ENCODE data around the gene C1orf21.

Gene C1orf21

DNA sequence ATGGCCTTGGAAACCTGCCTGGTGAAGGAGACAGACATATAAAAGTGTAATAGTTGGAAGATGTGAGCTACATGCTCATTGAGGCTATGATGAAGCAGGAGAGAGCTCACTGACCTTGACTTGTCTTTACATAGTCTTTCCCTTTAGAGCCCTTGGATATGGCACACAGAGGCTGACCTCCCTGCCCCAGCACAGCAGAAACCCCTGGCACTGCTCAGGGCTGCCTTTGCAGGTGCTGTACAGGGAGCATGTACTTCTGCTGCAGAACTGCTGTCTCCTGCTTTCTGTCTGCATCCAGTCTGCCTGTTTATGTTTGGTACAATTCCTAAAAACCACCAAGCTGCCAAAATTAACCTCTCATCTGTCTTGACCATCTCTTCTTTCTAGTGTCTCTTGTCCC, 80.5 kb downstream of the C1orf21 start:
- FAIRE-seq: no peak
- no peak for DNase-seq (ENCODE audit: insufficient read length, low spot score)
- TF ChIP-seq SPI1 (IDR thresholded peaks at IDR 0.05; ENCODE audit: low read depth, low read length) (no peak), PAX5 (IDR thresholded peaks at IDR 0.05; ENCODE audit: insufficient read depth, low read length, severe bottlenecking) (no peak), TAF1 (IDR thresholded peaks at IDR 0.05; ENCODE audit: low read depth, low read length) (no peak), POLR2A (IDR thresholded peaks at IDR 0.05; ENCODE audit: low read depth, low read length) (no peak), POU2F2 (IDR thresholded peaks at IDR 0.05; ENCODE audit: low read depth, low read length) (no peak), POLR2AphosphoS5 (IDR thresholded peaks at IDR 0.05; ENCODE audit: low read depth, low read length) (no peak)

DNA sequence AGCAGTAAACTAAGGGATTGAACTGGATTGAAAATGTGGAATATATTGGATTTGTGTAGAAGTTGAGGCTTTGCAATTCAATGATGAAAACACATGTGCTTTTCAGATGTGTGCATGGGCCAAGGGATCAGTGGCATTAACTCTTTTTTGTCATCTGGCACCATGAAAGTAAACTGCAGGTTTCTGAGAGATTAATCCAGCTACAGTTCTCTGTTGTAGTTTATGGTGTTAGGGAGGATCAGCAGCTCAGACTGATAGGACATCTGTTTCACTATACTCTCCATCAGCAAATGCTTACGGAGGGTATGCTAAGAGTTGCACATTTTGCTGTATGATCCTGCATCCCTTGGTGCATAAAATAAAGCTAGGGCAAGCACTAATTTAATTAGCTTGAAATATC, 82.6 kb downstream of the C1orf21 start:
- no peak for DNase-seq (ENCODE audit: insufficient read length, low spot score)
- TF ChIP-seq TAF1 (IDR thresholded peaks at IDR 0.05; ENCODE audit: low read depth, low read length) (no peak), SPI1 (IDR thresholded peaks at IDR 0.05; ENCODE audit: low read depth, low read length) (no peak), POLR2AphosphoS5 (IDR thresholded peaks at IDR 0.05; ENCODE audit: low read depth, low read length) (no peak), POLR2A (IDR thresholded peaks at IDR 0.05; ENCODE audit: low read depth, low read length) (no peak), POU2F2 (IDR thresholded peaks at IDR 0.05; ENCODE audit: low read depth, low read length) (no peak), PAX5 (IDR thresholded peaks at IDR 0.05; ENCODE audit: insufficient read depth, low read length, severe bottlenecking) (no peak)
- no peak for FAIRE-seq

DNA sequence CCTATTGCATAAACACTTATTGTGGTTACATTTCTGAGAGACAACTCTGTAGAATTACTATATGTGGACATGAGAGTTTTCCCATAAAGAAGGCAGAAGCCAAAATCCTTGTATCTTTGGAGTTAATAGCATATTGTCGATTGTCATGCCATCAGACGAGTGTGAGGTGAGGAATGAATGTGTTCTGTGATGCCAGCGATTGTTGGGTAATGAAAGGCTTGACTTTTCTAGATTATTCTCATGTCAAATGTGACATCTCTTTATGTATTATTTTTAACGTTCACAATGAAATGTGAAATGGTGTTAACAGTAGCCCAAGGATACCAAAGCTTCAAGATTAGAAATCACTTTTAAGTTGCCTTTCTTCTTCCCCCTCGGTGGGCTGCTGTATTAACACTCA, 84.9 kb downstream of the C1orf21 start:
- no peak for TF ChIP-seq PAX5 (IDR thresholded peaks at IDR 0.05; ENCODE audit: insufficient read depth, low read length, severe bottlenecking)
- no peak for TF ChIP-seq POLR2AphosphoS5 (IDR thresholded peaks at IDR 0.05; ENCODE audit: low read depth, low read length)
- no peak for TF ChIP-seq POU2F2 (IDR thresholded peaks at IDR 0.05; ENCODE audit: low read depth, low read length)
- no peak for TF ChIP-seq POLR2A (IDR thresholded peaks at IDR 0.05; ENCODE audit: low read depth, low read length)
- TF ChIP-seq SPI1 (IDR thresholded peaks at IDR 0.05; ENCODE audit: low read depth, low read length): no peak
- TF ChIP-seq TAF1 (IDR thresholded peaks at IDR 0.05; ENCODE audit: low read depth, low read length): no peak
- FAIRE-seq (no peak), DNase-seq (ENCODE audit: insufficient read length, low spot score) (no peak)

DNA sequence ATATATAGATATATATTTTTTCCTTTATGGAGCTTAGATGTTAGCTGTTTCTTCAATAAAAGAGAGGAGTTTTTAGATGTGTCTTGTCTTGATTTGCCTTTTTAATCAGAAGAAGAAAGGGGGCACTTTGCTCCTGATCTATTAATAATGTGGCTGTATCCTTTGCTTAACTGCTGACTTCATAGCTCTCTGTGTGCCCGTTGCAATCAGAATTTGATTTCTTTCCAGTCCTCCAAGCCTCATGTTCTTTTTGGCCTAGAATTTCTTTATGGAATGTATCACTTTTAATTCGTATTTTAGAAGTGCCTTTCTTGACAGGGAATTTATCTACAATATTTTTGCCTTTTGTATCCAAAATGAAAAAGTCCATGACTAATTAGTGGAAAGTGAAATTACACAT, 85.3 kb downstream of the C1orf21 start:
- no peak for DNase-seq (ENCODE audit: insufficient read length, low spot score)
- no peak for FAIRE-seq
- no peak for TF ChIP-seq POLR2AphosphoS5 (IDR thresholded peaks at IDR 0.05; ENCODE audit: low read depth, low read length)
- no peak for TF ChIP-seq POU2F2 (IDR thresholded peaks at IDR 0.05; ENCODE audit: low read depth, low read length)
- TF ChIP-seq PAX5 (IDR thresholded peaks at IDR 0.05; ENCODE audit: insufficient read depth, low read length, severe bottlenecking): no peak
- no peak for TF ChIP-seq POLR2A (IDR thresholded peaks at IDR 0.05; ENCODE audit: low read depth, low read length)
- no peak for TF ChIP-seq SPI1 (IDR thresholded peaks at IDR 0.05; ENCODE audit: low read depth, low read length)
- TF ChIP-seq TAF1 (IDR thresholded peaks at IDR 0.05; ENCODE audit: low read depth, low read length): no peak

DNA sequence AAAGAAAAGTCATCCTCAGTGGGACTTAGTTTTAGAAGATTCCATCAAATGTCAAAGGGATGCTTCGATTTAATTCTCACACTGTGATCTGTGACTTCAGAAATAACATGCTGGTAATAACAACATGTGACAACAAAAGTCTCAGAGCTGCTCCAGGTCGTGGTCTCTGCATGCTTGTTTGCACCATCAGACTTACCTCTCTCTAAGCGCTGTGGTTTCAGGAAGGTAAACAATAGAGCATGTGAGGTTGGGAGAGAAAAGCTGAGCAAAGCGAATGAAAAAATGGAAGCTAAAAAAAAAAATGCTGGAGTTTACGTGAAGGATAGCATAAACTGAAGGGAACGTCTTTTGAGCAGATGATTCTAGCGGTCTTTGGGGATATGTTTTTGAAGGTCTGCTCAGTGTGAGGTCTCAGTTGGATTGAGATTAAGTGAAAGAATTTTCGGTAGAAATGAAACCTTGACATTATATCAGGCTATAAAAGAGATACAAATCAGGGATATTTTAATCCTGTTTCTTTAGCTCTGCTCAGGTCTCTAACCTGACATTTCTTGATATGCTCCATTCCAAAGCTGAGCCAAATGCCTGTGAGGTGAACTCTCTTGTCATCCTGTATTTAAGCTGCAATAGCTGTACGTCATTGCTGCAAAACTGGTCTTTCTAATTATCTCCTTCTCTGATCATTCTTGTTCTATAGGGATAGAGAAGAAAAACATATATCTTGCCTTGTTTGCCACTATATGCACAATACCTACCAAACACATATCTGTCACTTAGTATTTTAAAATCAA, 86.5 kb downstream of the C1orf21 start:
- TF ChIP-seq SPI1 (IDR thresholded peaks at IDR 0.05; ENCODE audit: low read depth, low read length): no peak
- no peak for TF ChIP-seq POU2F2 (IDR thresholded peaks at IDR 0.05; ENCODE audit: low read depth, low read length)
- no peak for TF ChIP-seq PAX5 (IDR thresholded peaks at IDR 0.05; ENCODE audit: insufficient read depth, low read length, severe bottlenecking)
- TF ChIP-seq POLR2AphosphoS5 (IDR thresholded peaks at IDR 0.05; ENCODE audit: low read depth, low read length): no peak
- TF ChIP-seq TAF1 (IDR thresholded peaks at IDR 0.05; ENCODE audit: low read depth, low read length): no peak
- TF ChIP-seq POLR2A (IDR thresholded peaks at IDR 0.05; ENCODE audit: low read depth, low read length): no peak
- no peak for DNase-seq (ENCODE audit: insufficient read length, low spot score)
- FAIRE-seq: no peak

DNA sequence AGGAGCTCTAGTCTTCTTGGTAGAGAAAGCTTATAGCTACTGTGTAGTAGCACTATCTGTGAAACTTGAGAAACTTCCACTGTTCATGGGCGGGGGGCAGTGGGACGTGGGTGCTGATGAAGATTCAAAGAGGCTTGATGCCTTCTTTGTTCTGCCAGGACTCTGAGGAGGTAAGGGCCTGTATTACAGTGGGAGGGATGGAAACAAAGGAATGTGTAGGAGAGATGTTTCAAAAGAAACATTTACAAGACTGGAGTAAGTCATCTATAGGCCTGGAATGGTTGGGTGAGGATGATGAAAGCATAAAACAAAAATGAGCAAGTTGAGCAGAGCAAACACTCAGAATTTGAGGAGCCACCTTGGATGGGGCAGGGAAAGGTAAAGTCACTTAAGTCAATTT, 89.4 kb downstream of the C1orf21 start:
- no peak for DNase-seq (ENCODE audit: insufficient read length, low spot score)
- no peak for FAIRE-seq
- TF ChIP-seq TAF1 (IDR thresholded peaks at IDR 0.05; ENCODE audit: low read depth, low read length) (no peak), POLR2A (IDR thresholded peaks at IDR 0.05; ENCODE audit: low read depth, low read length) (no peak), PAX5 (IDR thresholded peaks at IDR 0.05; ENCODE audit: insufficient read depth, low read length, severe bottlenecking) (no peak), POLR2AphosphoS5 (IDR thresholded peaks at IDR 0.05; ENCODE audit: low read depth, low read length) (no peak)

DNA sequence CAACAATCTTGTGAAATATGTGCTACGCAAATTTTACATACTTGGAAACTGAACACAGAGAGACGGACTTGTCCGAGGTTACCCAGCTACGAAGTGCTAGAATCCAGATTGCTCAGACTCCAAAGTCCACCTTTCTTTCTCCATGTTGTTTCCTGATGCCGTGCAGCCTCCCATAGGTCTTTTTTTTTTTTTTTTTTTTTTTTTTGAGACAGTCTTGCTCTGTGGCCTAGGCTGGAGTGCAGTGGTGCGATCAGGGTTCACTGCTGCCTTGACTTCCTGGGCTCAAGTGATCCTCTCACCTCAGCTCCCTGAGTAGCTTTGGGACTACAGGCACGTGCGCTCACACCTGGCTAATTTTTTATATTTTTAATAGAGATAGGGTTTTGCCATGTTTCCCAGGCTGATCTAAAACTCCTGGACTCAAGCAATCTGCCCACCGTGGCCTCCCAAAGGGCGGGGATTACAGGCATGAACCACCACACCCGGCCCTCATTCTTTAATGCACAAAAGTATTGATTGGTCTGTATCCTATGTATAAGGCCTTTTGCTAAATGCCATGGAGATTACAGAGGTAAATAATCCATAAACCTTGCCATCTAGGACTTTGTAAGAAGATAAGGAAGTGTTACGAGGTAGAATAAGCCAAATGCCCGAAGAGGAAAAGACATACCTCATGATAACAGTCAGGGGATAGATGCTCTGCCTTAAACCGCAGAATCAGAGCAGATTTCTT, 92.8 kb downstream of the C1orf21 start:
- TF ChIP-seq POLR2A (IDR thresholded peaks at IDR 0.05; ENCODE audit: low read depth, low read length) (no peak), PAX5 (IDR thresholded peaks at IDR 0.05; ENCODE audit: insufficient read depth, low read length, severe bottlenecking) (no peak), SPI1 (IDR thresholded peaks at IDR 0.05; ENCODE audit: low read depth, low read length) (no peak)
- FAIRE-seq (no peak), DNase-seq (ENCODE audit: insufficient read length, low spot score) (no peak)

DNA sequence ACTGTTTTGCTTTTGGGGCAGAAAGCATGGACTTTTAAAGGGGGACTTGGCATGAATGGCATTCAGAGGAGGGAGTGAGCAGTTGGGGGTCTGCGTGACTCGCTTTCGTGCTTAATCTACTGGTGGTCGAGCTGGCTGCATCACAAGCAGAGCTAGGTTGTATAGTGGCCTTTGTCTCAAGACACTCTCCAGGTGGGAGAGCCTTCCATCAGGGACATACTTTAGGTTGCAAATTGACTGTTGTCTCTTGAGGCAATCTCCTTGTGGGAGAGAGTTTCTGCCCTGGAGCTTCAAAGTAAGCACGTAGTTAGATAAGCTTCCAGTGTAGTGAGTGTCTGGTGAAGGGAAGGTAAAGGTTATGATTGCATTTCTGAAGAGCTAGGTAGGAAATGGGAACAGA, 93.9 kb downstream of the C1orf21 start:
- FAIRE-seq (no peak), DNase-seq (ENCODE audit: insufficient read length, low spot score) (no peak)
- TF ChIP-seq SPI1 (IDR thresholded peaks at IDR 0.05; ENCODE audit: low read depth, low read length): no peak
- no peak for TF ChIP-seq PAX5 (IDR thresholded peaks at IDR 0.05; ENCODE audit: insufficient read depth, low read length, severe bottlenecking)
- no peak for TF ChIP-seq POLR2AphosphoS5 (IDR thresholded peaks at IDR 0.05; ENCODE audit: low read depth, low read length)
- no peak for TF ChIP-seq POLR2A (IDR thresholded peaks at IDR 0.05; ENCODE audit: low read depth, low read length)
- TF ChIP-seq POU2F2 (IDR thresholded peaks at IDR 0.05; ENCODE audit: low read depth, low read length): no peak
- TF ChIP-seq TAF1 (IDR thresholded peaks at IDR 0.05; ENCODE audit: low read depth, low read length): no peak

DNA sequence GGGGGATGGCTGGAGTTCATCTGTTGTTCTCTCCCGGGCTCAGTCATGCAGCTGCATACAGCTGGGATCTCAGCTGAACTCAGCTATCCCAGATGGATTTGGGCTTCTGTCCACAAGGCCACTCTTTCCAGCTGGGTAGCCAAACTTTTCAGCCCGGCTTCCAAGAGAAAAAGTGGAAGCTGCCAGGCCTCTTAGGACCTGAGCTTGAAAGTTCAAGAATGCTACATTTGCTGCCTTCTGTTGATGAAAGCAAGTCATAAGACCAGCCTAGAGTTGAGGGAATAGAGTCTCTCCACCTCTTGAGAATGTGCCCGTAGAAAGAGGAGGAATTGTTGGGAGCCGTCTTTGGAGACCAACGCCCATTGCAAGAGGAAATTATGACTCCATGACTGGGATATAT, 95.3 kb downstream of the C1orf21 start:
- no peak for FAIRE-seq
- DNase-seq (ENCODE audit: insufficient read length, low spot score): no peak
- TF ChIP-seq TAF1 (IDR thresholded peaks at IDR 0.05; ENCODE audit: low read depth, low read length): no peak
- TF ChIP-seq POLR2AphosphoS5 (IDR thresholded peaks at IDR 0.05; ENCODE audit: low read depth, low read length): no peak
- no peak for TF ChIP-seq PAX5 (IDR thresholded peaks at IDR 0.05; ENCODE audit: insufficient read depth, low read length, severe bottlenecking)

Data from GM12891 (cell line).